ENCODE results near the gene SLC6A2.

The SLC6A2 gene

DNA sequence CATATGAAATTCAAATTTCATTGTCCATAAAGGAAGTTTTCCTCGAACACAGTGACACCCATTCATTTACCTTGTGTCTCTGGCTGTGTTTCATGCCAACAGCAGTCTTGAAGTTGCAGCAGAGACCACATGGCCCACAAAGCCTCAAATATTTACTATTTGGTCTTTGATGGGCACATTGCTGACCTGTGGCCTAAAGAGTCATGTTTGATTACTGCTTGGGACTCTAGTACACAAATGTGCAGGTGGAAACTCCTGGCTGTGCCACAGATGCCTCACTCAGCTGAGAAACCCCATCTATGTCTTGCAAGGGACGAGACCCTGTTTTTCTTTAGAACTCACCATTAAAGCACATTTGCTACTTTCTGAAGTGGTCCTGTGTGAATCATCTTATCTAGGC is 76.7 kb downstream of the SLC6A2 start:
- Histone ChIP-seq H2BK120ac (ENCODE audit: low read depth, low read length) (no peak overlapping the region), H2AFZ (ENCODE audit: low read depth, low read length) (no peak overlapping the region), H3K4me2 (ENCODE audit: low read length, poor library complexity, severe bottlenecking) (no peak overlapping the region), H4K91ac (ENCODE audit: low read length) (no peak overlapping the region), H3K14ac (ENCODE audit: low read length in 2 of 2) (no peak overlapping the region), H3K18ac (ENCODE audit: low read depth in 1 of 2, low read length in 2 of 2) (no peak overlapping the region), H3K23ac (ENCODE audit: low read length in 2 of 2) (no peak overlapping the region), H3K4ac (ENCODE audit: low read depth in 1 of 2, low read length in 2 of 2) (no peak overlapping the region), H3K27ac (ENCODE audit: low read length, poor library complexity, severe bottlenecking) (no peak overlapping the region), H3K79me1 (replicated peaks; ENCODE audit: low read length, poor library complexity, severe bottlenecking) (no peaks in the 10 kb centered on the region), H3K4me1 (ENCODE audit: control insufficient read depth, insufficient read depth, low read depth, low read length) (no peaks in the 10 kb centered on the region), H3K27me3 (ENCODE audit: control insufficient read depth in 1 of 2, insufficient read depth in 1 of 2, low read length in 2 of 2) (peaks cover 0 to 11% of the 10 kb centered on the region in 2 experiments), H3K9me3 (ENCODE audit: control insufficient read depth, low read length) (no peaks in the 10 kb centered on the region), H2BK15ac (ENCODE audit: low read depth, poor library complexity, severe bottlenecking) (no peak overlapping the region), H4K8ac (ENCODE audit: low read length) (no peak overlapping the region), H3K9ac (ENCODE audit: low read length) (no peak overlapping the region), H3K36me3 (ENCODE audit: control insufficient read depth in 1 of 2, insufficient read depth in 2 of 2, low read depth in 1 of 2, low read length in 2 of 2) (no peaks in the 10 kb centered on the region), H2BK12ac (ENCODE audit: low read length in 2 of 2) (no peak overlapping the region), H3K4me3 (ENCODE audit: insufficient read depth in 1 of 2, low read depth in 1 of 2, low read length in 2 of 2) (no peak overlapping the region), H2BK5ac (ENCODE audit: low read depth, low read length, poor library complexity, severe bottlenecking) (no peak overlapping the region), H2AK5ac (ENCODE audit: low read length, severe bottlenecking) (no peak overlapping the region)
- no peak for DNase-seq
- whole genome bisulfite sequencing = 45% methylated on average over 2 of the region's 2 CpGs

DNA sequence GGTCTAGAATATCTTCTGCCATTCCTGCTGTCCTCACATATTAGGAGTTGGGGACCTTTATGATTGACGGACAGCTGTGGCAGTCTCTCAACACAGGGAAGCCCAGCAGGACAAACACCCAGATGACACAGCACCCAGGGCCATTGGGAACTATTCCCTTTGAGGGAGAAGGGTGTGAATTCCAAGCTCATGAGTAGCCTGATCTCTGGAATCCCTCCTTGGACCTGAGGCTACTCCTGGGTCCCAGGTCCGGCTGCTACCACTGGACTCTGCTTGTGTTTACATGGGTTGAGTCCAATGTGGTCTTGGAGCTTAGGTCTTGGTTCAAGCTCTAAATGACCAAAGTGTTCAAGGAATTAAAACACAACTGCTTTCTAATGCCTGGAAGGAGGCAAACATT is 78.9 kb downstream of the SLC6A2 start:
- no peak overlapping the region for H4K8ac ChIP-seq (ENCODE audit: low read length)
- H2BK5ac ChIP-seq (ENCODE audit: low read depth, low read length, poor library complexity, severe bottlenecking) = no peak overlapping the region
- DNase-seq = no peak
- WGBS = 54% methylated on average over 2 of the region's 2 CpGs
- H3K9me3 ChIP-seq (ENCODE audit: control insufficient read depth, low read length) = no peaks in the 10 kb centered on the region
- H4K91ac ChIP-seq (ENCODE audit: low read length) = no peak overlapping the region
- no peak overlapping the region for H3K27ac ChIP-seq (ENCODE audit: low read length, poor library complexity, severe bottlenecking)
- H2BK120ac ChIP-seq (ENCODE audit: low read depth, low read length) = no peak overlapping the region
- no peak overlapping the region for H3K4ac ChIP-seq (ENCODE audit: low read depth in 1 of 2, low read length in 2 of 2)
- peaks cover 0 to 17% of the 10 kb centered on the region in 2 experiments for H3K27me3 ChIP-seq (ENCODE audit: control insufficient read depth in 1 of 2, insufficient read depth in 1 of 2, low read length in 2 of 2)
- H3K36me3 ChIP-seq (ENCODE audit: control insufficient read depth in 1 of 2, insufficient read depth in 2 of 2, low read depth in 1 of 2, low read length in 2 of 2) = no peaks in the 10 kb centered on the region
- H2BK12ac ChIP-seq (ENCODE audit: low read length in 2 of 2) = no peak overlapping the region
- H3K4me3 ChIP-seq (ENCODE audit: insufficient read depth in 1 of 2, low read depth in 1 of 2, low read length in 2 of 2) = no peak overlapping the region
- H3K4me2 ChIP-seq (ENCODE audit: low read length, poor library complexity, severe bottlenecking) = no peak overlapping the region
- H3K9ac ChIP-seq (ENCODE audit: low read length) = no peak overlapping the region
- H3K79me1 ChIP-seq (replicated peaks; ENCODE audit: low read length, poor library complexity, severe bottlenecking) = no peaks in the 10 kb centered on the region
- no peak overlapping the region for H2AFZ ChIP-seq (ENCODE audit: low read depth, low read length)
- no peak overlapping the region for H3K18ac ChIP-seq (ENCODE audit: low read depth in 1 of 2, low read length in 2 of 2)
- no peak overlapping the region for H2BK15ac ChIP-seq (ENCODE audit: low read depth, poor library complexity, severe bottlenecking)
- H3K14ac ChIP-seq (ENCODE audit: low read length in 2 of 2) = no peak overlapping the region
- no peaks in the 10 kb centered on the region for H3K4me1 ChIP-seq (ENCODE audit: control insufficient read depth, insufficient read depth, low read depth, low read length)
- H3K23ac ChIP-seq (ENCODE audit: low read length in 2 of 2) = no peak overlapping the region
- no peak overlapping the region for H2AK5ac ChIP-seq (ENCODE audit: low read length, severe bottlenecking)

DNA sequence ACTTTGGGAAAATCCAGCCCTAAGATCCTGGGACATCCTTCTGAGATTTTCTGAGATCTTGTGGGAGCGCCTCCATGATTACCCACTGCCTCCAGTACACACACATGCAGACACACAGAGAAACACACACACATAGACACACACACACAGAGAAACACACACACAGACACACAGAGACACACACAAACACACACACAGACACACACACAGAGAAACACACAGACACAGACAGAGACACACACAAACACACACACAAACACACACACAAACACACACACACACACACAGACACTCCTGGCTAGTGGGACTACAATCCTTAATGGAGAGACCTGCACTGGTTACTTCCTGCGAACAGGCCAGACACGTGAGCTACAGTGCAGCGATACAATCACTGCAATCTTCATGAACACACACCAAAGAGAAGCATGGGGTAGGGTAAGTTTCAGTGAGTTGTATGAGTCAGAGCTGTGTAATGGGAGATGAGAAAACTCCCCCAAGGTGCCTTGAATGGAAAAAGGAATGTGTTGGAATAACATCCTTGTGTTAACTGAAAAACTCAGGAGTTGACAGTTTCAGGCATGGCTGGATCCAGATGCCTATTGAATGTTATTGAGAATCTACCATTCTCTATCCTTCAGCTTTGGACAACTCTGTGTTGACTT is 79.5 kb downstream of the SLC6A2 start:
- Histone ChIP-seq H3K9ac (ENCODE audit: low read length) (no peak overlapping the region), H2BK12ac (ENCODE audit: low read length in 2 of 2) (no peak overlapping the region), H3K79me1 (replicated peaks; ENCODE audit: low read length, poor library complexity, severe bottlenecking) (no peaks in the 10 kb centered on the region), H3K9me3 (ENCODE audit: control insufficient read depth, low read length) (no peaks in the 10 kb centered on the region), H3K4me2 (ENCODE audit: low read length, poor library complexity, severe bottlenecking) (no peak overlapping the region), H3K36me3 (ENCODE audit: control insufficient read depth in 1 of 2, insufficient read depth in 2 of 2, low read depth in 1 of 2, low read length in 2 of 2) (no peaks in the 10 kb centered on the region), H4K91ac (ENCODE audit: low read length) (no peak overlapping the region), H2BK5ac (ENCODE audit: low read depth, low read length, poor library complexity, severe bottlenecking) (no peak overlapping the region), H3K27ac (ENCODE audit: low read length, poor library complexity, severe bottlenecking) (no peak overlapping the region), H3K4me3 (ENCODE audit: insufficient read depth in 1 of 2, low read depth in 1 of 2, low read length in 2 of 2) (no peak overlapping the region), H2BK15ac (ENCODE audit: low read depth, poor library complexity, severe bottlenecking) (no peak overlapping the region), H4K8ac (ENCODE audit: low read length) (no peak overlapping the region), H2BK120ac (ENCODE audit: low read depth, low read length) (no peak overlapping the region), H2AK5ac (ENCODE audit: low read length, severe bottlenecking) (no peak overlapping the region), H3K4me1 (ENCODE audit: control insufficient read depth, insufficient read depth, low read depth, low read length) (no peaks in the 10 kb centered on the region), H3K23ac (ENCODE audit: low read length in 2 of 2) (no peak overlapping the region), H3K4ac (ENCODE audit: low read depth in 1 of 2, low read length in 2 of 2) (no peak overlapping the region), H3K18ac (ENCODE audit: low read depth in 1 of 2, low read length in 2 of 2) (no peak overlapping the region), H3K27me3 (ENCODE audit: control insufficient read depth in 1 of 2, insufficient read depth in 1 of 2, low read length in 2 of 2) (peaks cover 0 to 19% of the 10 kb centered on the region in 2 experiments), H2AFZ (ENCODE audit: low read depth, low read length) (no peak overlapping the region), H3K14ac (ENCODE audit: low read length in 2 of 2) (no peak overlapping the region)
- 72% methylated on average over 1 of the region's 4 CpGs for WGBS
- no peak for DNase-seq

DNA sequence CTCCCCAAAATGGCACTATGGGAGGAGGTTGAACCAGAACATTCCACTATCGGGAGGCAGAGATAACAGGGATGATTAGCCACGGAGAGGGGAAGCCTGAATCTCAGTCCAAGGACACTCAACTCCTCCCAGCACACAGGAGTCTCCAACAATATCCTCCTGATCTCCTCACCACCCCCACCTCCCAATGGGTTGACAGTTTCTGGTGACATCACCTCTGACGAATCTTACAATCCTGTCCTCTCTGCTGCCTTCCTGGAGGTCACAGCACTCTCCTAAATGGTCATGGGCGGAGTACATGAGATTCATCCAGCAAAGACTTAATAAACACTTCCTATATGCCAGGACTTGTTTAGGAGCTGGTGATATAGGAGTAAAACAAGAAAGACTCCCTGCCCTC is 80.9 kb downstream of the SLC6A2 start:
- Histone ChIP-seq H3K9ac (ENCODE audit: low read length) (no peak overlapping the region), H3K9me3 (ENCODE audit: control insufficient read depth, low read length) (no peaks in the 10 kb centered on the region), H2AK5ac (ENCODE audit: low read length, severe bottlenecking) (no peak overlapping the region), H3K4me2 (ENCODE audit: low read length, poor library complexity, severe bottlenecking) (no peak overlapping the region), H3K4ac (ENCODE audit: low read depth in 1 of 2, low read length in 2 of 2) (no peak overlapping the region), H3K27me3 (ENCODE audit: control insufficient read depth in 1 of 2, insufficient read depth in 1 of 2, low read length in 2 of 2) (peaks cover 0 to 29% of the 10 kb centered on the region in 2 experiments), H3K36me3 (ENCODE audit: control insufficient read depth in 1 of 2, insufficient read depth in 2 of 2, low read depth in 1 of 2, low read length in 2 of 2) (no peaks in the 10 kb centered on the region), H2BK120ac (ENCODE audit: low read depth, low read length) (no peak overlapping the region), H4K8ac (ENCODE audit: low read length) (no peak overlapping the region), H3K18ac (ENCODE audit: low read depth in 1 of 2, low read length in 2 of 2) (no peak overlapping the region), H3K14ac (ENCODE audit: low read length in 2 of 2) (no peak overlapping the region), H2BK5ac (ENCODE audit: low read depth, low read length, poor library complexity, severe bottlenecking) (no peak overlapping the region), H3K23ac (ENCODE audit: low read length in 2 of 2) (no peak overlapping the region), H3K4me1 (ENCODE audit: control insufficient read depth, insufficient read depth, low read depth, low read length) (no peaks in the 10 kb centered on the region), H4K91ac (ENCODE audit: low read length) (no peak overlapping the region), H3K4me3 (ENCODE audit: insufficient read depth in 1 of 2, low read depth in 1 of 2, low read length in 2 of 2) (no peak overlapping the region), H2BK12ac (ENCODE audit: low read length in 2 of 2) (no peak overlapping the region), H3K27ac (ENCODE audit: low read length, poor library complexity, severe bottlenecking) (no peak overlapping the region), H2AFZ (ENCODE audit: low read depth, low read length) (no peak overlapping the region), H3K79me1 (replicated peaks; ENCODE audit: low read length, poor library complexity, severe bottlenecking) (no peaks in the 10 kb centered on the region), H2BK15ac (ENCODE audit: low read depth, poor library complexity, severe bottlenecking) (no peak overlapping the region)
- DNase-seq = no peak
- 63% methylated on average over 3 of the region's 4 CpGs for WGBS
